ENCODE measurements around the gene ATAD3B.

Gene ATAD3B

DNA sequence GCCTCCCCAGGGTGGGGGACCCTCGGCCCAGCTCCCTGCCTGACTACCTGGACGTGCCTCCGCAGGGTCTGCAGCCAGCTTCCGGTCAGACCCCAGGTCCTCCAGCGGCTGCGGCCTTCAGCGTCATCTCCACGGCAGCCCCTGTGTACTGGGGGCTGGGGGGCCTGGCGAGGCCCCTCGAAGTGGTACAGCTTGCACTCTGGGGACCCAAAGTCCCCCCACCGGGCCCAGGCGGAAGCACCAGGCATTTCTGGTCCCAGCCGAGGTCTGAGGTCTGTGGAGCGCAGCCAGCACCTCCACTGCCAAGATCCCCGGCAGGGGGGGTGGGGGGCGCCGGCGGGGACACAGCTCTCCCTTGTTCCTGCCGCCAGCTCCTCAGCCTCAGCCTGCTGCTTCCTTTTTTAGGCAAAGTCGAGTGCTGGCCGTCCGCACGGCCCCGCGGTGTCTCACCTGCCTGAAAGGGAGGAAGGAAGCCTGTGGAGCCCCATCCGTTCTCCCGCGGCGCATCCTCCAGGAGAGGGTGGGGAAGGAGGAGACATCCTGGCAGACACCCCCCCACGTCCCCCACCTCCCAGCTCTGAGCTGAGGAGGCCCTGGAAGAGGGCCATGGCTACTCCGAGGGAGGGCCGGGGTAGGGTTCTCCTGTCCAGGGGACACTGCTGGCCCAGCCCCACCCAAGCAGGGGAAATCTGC, 37.3 kb upstream of the ATAD3B start:
- H3K27ac ChIP-seq, result peak overlapping the region; percentile 99
- TF ChIP-seq, protein P1, sequence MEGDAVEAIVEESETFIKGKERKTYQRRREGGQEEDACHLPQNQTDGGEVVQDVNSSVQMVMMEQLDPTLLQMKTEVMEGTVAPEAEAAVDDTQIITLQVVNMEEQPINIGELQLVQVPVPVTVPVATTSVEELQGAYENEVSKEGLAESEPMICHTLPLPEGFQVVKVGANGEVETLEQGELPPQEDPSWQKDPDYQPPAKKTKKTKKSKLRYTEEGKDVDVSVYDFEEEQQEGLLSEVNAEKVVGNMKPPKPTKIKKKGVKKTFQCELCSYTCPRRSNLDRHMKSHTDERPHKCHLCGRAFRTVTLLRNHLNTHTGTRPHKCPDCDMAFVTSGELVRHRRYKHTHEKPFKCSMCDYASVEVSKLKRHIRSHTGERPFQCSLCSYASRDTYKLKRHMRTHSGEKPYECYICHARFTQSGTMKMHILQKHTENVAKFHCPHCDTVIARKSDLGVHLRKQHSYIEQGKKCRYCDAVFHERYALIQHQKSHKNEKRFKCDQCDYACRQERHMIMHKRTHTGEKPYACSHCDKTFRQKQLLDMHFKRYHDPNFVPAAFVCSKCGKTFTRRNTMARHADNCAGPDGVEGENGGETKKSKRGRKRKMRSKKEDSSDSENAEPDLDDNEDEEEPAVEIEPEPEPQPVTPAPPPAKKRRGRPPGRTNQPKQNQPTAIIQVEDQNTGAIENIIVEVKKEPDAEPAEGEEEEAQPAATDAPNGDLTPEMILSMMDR (conservative IDR thresholded peaks at IDR 0.05), result no peak

DNA sequence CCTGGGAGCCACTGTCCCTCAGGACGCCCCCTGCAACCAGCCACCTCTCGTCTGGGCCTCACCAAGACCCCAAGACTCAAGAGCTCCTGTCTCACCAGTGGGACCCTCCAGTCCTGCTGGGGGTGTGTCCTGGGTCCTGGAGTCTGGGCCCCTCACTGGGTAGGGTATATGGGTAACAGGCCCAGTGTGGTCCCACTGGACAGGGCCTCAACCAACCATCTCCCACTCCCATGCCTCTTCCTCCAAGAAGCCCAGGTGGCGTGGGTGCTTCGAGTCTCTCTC, 36.8 kb upstream of the ATAD3B start:
- TF ChIP-seq, protein P1 (conservative IDR thresholded peaks at IDR 0.05), result no peak
- H3K27ac ChIP-seq, result peak overlapping the region; percentile 99

DNA sequence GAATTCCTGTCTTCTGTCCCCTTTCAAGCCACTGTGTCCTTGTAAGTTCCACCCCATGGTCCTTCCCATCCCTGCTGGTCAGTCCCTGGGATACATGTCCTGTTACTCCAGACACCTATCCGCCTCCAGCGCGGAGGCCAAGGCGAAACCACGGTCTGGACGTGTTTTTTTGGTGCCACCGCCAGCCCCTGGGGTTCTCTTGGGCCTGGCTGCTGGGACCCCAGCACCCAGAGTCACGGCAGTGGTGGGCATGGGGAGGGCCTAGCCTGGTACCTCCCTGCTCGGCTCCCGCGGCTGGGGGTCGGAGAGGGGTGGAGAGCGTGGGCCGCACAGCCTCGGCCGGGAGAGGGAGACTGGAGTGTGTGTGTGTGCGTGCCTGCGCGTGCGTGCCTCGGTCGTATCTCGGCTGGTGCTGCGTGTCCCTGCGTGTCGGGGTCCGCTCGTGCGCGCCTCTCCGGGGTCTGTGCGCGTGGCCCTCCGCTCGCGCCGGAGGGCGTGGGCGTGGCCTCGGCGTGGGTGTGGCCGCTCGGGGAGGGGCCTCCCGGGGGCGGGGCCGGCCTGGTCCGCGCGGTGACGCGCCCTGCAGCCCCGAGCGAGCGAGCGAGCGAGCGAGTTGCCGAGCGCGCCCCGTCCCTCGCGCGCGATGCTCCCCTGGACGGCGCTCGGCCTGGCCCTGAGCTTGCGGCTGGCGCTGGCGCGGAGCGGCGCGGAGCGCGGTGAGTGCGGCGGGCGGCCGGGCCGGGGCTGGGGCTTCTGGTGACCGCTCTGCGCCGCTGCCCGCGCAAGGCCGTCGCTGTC, 36.3 kb upstream of the ATAD3B start, which contains the start of gene VWA1:
TSS of gene VWA1 (plus strand) at position 585 of the 798 bp plus-strand sequence. CDS start at position 644, 59 bp downstream.
- TF ChIP-seq, protein P1 (conservative IDR thresholded peaks at IDR 0.05), result no peak
- H3K27ac ChIP-seq, result peak within 1 kb of the TSS; percentile 99

DNA sequence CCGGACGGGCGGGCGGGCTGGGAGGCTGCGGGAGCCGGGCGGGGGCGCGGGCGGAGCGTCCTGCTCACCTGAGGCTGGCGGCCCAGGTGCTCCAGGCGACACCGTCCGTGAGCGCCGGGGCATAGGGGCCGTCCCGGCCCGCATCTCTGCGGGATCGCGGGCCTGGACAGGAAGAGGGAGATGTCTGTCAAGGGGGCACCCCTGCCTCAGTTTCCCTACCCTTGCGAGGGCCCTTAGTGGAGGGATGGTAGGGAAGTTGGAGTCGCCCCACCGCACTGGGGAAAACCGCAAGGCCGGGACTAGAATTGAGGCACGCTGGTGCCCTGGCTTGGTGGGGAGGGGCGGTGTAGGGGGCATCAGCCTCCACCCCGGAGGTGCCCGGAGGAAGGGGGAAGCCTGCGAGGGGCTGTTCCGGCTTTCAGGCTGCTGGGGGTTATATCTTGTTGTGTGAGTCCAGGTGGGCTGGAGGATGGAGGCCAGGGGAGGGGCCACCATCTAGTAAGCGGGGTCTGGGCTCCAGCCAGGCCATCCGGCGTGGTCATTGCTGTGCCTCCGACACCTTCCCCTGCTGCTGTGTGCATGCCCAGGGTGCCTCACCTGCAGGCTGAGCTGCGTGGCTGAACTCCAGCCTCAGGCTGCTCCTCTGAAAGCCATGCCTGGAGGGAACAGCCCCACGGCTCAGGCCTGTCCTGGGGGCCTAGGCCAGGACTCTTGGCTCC, 35.5 kb upstream of the ATAD3B start:
- TF ChIP-seq, protein P1 (conservative IDR thresholded peaks at IDR 0.05), result no peak
- peak overlapping the region; percentile 99 for H3K27ac ChIP-seq

DNA sequence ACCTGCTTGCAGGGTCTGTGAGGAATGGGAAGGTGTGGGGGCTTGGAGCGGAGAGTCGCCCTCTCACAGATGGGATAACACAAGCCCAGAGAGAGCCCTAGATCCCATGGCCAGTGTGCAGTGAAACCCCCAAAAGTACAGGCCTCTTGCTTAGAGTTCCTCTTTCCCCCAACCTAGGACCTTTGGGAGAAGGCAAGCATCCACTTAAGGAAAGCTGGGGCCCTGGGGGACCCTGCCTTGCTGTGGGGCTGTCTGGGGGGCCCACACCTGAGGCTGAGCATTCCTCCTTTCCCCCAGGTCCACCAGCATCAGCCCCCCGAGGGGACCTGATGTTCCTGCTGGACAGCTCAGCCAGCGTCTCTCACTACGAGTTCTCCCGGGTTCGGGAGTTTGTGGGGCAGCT, 34.9 kb upstream of the ATAD3B start:
- TF ChIP-seq, protein P1 (conservative IDR thresholded peaks at IDR 0.05), result no peak
- peak overlapping the region; percentile 99 for H3K27ac ChIP-seq

DNA sequence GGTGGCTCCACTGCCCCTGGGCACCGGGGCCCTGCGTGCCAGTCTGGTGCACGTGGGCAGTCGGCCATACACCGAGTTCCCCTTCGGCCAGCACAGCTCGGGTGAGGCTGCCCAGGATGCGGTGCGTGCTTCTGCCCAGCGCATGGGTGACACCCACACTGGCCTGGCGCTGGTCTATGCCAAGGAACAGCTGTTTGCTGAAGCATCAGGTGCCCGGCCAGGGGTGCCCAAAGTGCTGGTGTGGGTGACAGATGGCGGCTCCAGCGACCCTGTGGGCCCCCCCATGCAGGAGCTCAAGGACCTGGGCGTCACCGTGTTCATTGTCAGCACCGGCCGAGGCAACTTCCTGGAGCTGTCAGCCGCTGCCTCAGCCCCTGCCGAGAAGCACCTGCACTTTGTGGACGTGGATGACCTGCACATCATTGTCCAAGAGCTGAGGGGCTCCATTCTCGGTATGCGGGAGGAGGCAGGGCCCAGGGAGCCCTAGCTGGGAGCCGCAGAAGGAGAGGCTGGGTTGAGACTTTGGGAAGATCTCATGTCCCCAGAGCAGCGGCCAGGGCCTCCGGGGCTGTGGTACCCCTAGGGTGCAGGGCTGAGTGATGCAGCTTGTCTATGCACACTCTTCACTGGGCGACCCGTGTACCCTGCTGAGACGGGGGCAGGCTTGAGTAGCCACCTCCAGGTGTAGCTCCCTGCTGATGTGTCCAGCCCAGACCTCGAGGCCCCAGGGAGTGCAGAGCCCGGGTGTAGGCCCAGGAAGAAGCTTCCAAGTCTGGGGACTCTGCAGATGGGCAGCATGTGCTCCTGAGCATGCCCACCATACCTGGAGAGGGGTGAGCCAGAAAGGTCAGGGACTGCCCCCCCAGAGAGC, 34.3 kb upstream of the ATAD3B start:
- TF ChIP-seq, protein P1 (conservative IDR thresholded peaks at IDR 0.05), result no peak
- peak overlapping the region; percentile 99 for H3K27ac ChIP-seq

Measured in VCaP (cell line).